ENCODE data around the gene MXRA8. TPM values are rescaled to one million over a fixed set of nuclear protein-coding genes. Genes with fewer than 3 reads are reported as not detected.

MXRA8 gene
- total and polyA plus RNA-seq, 9 of the 15 experiments (the other 6 are each of a cell fraction or from before 2014, with no cell fraction given) = 0.66 to 11.3 (median 6.3) TPM

GRCh38 chr1:1344655-1345361 lies 13.5 kb downstream of the MXRA8 start (continued):
- no peak for TF ChIP-seq EHMT2 (IDR thresholded peaks at IDR 0.05)
- no peak for TF ChIP-seq TGIF2 (CRISPR knock-in tag; IDR thresholded peaks at IDR 0.05)
- TF ChIP-seq ZEB2 (IDR thresholded peaks at IDR 0.05) = peak; percentile 28; the same call in 1 of the 2 replicates
- no peak for TF ChIP-seq TARDBP (IDR thresholded peaks at IDR 0.05)
- no peak for TF ChIP-seq RNF219 (CRISPR knock-in tag; IDR thresholded peaks at IDR 0.05)
- no peak for TF ChIP-seq TAF7 (tag; IDR thresholded peaks at IDR 0.05)
- TF ChIP-seq TSC22D4 (tag; IDR thresholded peaks at IDR 0.05) = peak; percentile 86; the same call in 1 of the 2 replicates
- TF ChIP-seq ZFX (CRISPR knock-in tag; IDR thresholded peaks at IDR 0.05) = no peak
- no peak for TF ChIP-seq CHD4 (IDR thresholded peaks at IDR 0.05; ENCODE audit: insufficient read depth, insufficient replicate concordance, low read depth, low read length, poor library complexity, severe bottlenecking)
- TF ChIP-seq CBX1 (IDR thresholded peaks at IDR 0.05; ENCODE audit: low read depth) = no peak; the same call in 1 of the 2 replicates
- peak; percentile 43; the same call in 1 of the 2 replicates for TF ChIP-seq SMARCE1 (IDR thresholded peaks at IDR 0.05)
- TF ChIP-seq USF1 (CRISPR knock-in tag; IDR thresholded peaks at IDR 0.05) = peak; percentile 21; the same call in 1 of the 2 replicates
- peak; percentile 82 for TF ChIP-seq JUND (IDR thresholded peaks at IDR 0.05; ENCODE audit: borderline replicate concordance, low read depth, low read length)
- TF ChIP-seq JUND (tag; IDR thresholded peaks at IDR 0.05; ENCODE audit: borderline replicate concordance, low read depth, low read length) = peak; percentile 62; the same call in 1 of the 3 replicates
- 0 out of 2 replicates have a peak, but pooled peaks have one; percentile 52 for TF ChIP-seq DPF2 (IDR thresholded peaks at IDR 0.05)
- TF ChIP-seq FOXP1 (CRISPR knock-in tag; IDR thresholded peaks at IDR 0.05) = 0 out of 2 replicates have a peak, but pooled peaks have one; percentile 70
- TF ChIP-seq ZNF699 (CRISPR knock-in tag; IDR thresholded peaks at IDR 0.05; ENCODE audit: insufficient replicate concordance) = no peak
